Neural progenitor cell (in vitro differentiated cells): Measurements from ENCODE around the gene FOXA1.

Experiments
- EZH2 ChIP-seq: fragments of 200-600 bp; sonication (generic); IDR thresholded peaks from 2 replicates; pipeline ENCODE4 v1.6.1; 2017; ENCODE audit warnings: antibody characterized with exemption, mild to moderate bottlenecking, moderate library complexity
- TF ChIP-seq, protein P1 (sequence below): fragments of 200-600 bp; sonication (generic); IDR thresholded peaks from 2 replicates; pipeline ENCODE4 v1.5.1; 2017; ENCODE audit warnings: antibody characterized with exemption, mild to moderate bottlenecking

DNA sequence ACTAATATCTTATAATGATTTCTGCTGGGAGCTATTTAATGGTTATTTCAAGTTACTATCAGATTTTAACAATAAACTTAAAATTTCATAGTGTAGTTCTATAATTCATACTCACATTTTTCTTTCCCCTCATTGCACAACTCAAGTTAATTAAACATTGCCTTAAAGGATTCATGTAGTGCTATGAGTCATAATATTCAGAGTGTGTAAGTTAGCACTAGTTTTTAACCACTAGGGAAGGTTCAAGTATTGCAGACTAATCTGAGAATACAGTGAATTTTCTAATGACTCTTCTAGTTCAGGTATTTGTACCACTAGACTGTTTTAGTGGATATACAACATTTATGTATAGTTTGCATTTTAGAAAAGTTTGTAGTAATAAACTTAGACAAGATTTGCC is 49.9 kb downstream of the FOXA1 start:
- TF ChIP-seq, protein P1, sequence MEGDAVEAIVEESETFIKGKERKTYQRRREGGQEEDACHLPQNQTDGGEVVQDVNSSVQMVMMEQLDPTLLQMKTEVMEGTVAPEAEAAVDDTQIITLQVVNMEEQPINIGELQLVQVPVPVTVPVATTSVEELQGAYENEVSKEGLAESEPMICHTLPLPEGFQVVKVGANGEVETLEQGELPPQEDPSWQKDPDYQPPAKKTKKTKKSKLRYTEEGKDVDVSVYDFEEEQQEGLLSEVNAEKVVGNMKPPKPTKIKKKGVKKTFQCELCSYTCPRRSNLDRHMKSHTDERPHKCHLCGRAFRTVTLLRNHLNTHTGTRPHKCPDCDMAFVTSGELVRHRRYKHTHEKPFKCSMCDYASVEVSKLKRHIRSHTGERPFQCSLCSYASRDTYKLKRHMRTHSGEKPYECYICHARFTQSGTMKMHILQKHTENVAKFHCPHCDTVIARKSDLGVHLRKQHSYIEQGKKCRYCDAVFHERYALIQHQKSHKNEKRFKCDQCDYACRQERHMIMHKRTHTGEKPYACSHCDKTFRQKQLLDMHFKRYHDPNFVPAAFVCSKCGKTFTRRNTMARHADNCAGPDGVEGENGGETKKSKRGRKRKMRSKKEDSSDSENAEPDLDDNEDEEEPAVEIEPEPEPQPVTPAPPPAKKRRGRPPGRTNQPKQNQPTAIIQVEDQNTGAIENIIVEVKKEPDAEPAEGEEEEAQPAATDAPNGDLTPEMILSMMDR: no peak
- no peak for TF ChIP-seq EZH2
